HepG2 (cell line): ENCODE results near the gene VAPB. TPM values are rescaled to one million over a fixed set of nuclear protein-coding genes. Genes with fewer than 3 reads are reported as not detected.
A peak's percentile ranks its signal among the peaks of the same experiment; 100 is the strongest.

Experiments used
- ATF3 ChIP-seq: sonication (generic); formaldehyde crosslinking; IDR thresholded peaks from 2 replicates; pipeline ENCODE4 v1.4.0; 2020; ENCODE audit warnings: missing genetic modification reagents
- GABPB1 ChIP-seq: IDR thresholded peaks from 2 replicates; pipeline ENCODE4 v1.6.1; 2016; ENCODE audit warnings: mild to moderate bottlenecking, missing genetic modification reagents, moderate library complexity, missing compliant biosample characterization
- HNRNPK ChIP-seq: fragments of 200-400 bp; formaldehyde crosslinking; IDR thresholded peaks from 2 replicates; pipeline ENCODE4 v1.6.1; 2018; ENCODE audit warnings: low read length, low read depth, moderate library complexity, mild to moderate bottlenecking; ENCODE audit not compliant: poor library complexity, severe bottlenecking
- JUND ChIP-seq: sonication (generic); formaldehyde crosslinking; IDR thresholded peaks from 2 replicates; pipeline ENCODE4 v1.8.0; 2022; ENCODE audit warnings: mild to moderate bottlenecking, missing genetic modification reagents
- KDM6A ChIP-seq: IDR thresholded peaks from 2 replicates; pipeline ENCODE4 v1.6.1; 2016; ENCODE audit warnings: low read depth
- NR2C2 ChIP-seq: sonication (generic); formaldehyde crosslinking; IDR thresholded peaks from 2 replicates; pipeline ENCODE4 v1.4.0; 2020; ENCODE audit warnings: missing genetic modification reagents, mild to moderate bottlenecking, moderate library complexity, borderline replicate concordance
- PAX8 ChIP-seq: sonication (generic); formaldehyde crosslinking; IDR thresholded peaks from 2 replicates; pipeline ENCODE4 v1.8.0; 2022; ENCODE audit warnings: mild to moderate bottlenecking, missing genetic modification reagents, borderline replicate concordance
- ZBED4 ChIP-seq: sonication (generic); formaldehyde crosslinking; IDR thresholded peaks from 2 replicates; pipeline ENCODE4 v1.4.0; 2020; ENCODE audit warnings: missing genetic modification reagents, borderline replicate concordance
- ZBTB4 ChIP-seq: sonication (generic); formaldehyde crosslinking; IDR thresholded peaks from 2 replicates; pipeline ENCODE4 v1.4.0; 2020; ENCODE audit warnings: missing genetic modification reagents, mild to moderate bottlenecking, borderline replicate concordance
- ZBTB7B ChIP-seq: sonication (generic); formaldehyde crosslinking; IDR thresholded peaks from 2 replicates; pipeline ENCODE4 v1.4.0; 2020; ENCODE audit warnings: missing genetic modification reagents
- ZNF276 ChIP-seq: sonication (generic); formaldehyde crosslinking; IDR thresholded peaks from 2 replicates; pipeline ENCODE4 v1.4.0; 2020; ENCODE audit warnings: mild to moderate bottlenecking, low read depth, missing genetic modification reagents
- ZNF343 ChIP-seq: sonication (generic); formaldehyde crosslinking; IDR thresholded peaks from 2 replicates; pipeline ENCODE4 v1.4.0; 2020; ENCODE audit warnings: mild to moderate bottlenecking, missing genetic modification reagents
- ZNF512B ChIP-seq: sonication (generic); formaldehyde crosslinking; IDR thresholded peaks from 2 replicates; pipeline ENCODE4 v1.5.1; 2020; ENCODE audit warnings: missing genetic modification reagents, mild to moderate bottlenecking, borderline replicate concordance
- ZNF580 ChIP-seq: IDR thresholded peaks from 2 replicates; pipeline ENCODE4 v1.6.1; 2016; ENCODE audit warnings: low read depth, borderline replicate concordance
- polyA plus RNA-seq, 8 experiments: library from polyadenylated mRNA; depleted of rRNA in 3 of 8; stranded (reverse) in 7 of 8; unstranded in 1 of 8; fragments of >200 nt; fragmentation: Illumina TruSeq in 4 of 8; extraction: Trizol in 4 of 8; gene quantifications; 2 replicates each; pipeline versions ENCODE4 v1.2.1 to v1.2.3, GENCODE V29; 2011 to 2016; ENCODE audit warnings: low read depth in 4 of 8, missing spikeins in 1 of 8, mixed read lengths in 1 of 8; ENCODE audit not compliant: insufficient read depth in 1 of 8
- total RNA-seq, 5 experiments: library from RNA; depleted of rRNA; stranded (reverse); fragments of >200 nt; fragmentation: Illumina TruSeq; extraction: Trizol; gene quantifications; 2 replicates each; pipeline ENCODE4 v1.2.3, GENCODE V29; 2016; ENCODE audit warnings: low read depth in 1 of 5

The VAPB gene
- total and polyA plus RNA-seq, 2 of the 13 experiments (the other 11 are each of a cell fraction or from before 2014, with no cell fraction given): 18.6 to 48.5 TPM

- TF ChIP-seq ZNF512B (CRISPR knock-in tag): peak; percentile 90; the same call in 1 of the 2 replicates
- no peak for TF ChIP-seq ATF3 (CRISPR knock-in tag)
- TF ChIP-seq ZBTB7B: 0 out of 2 replicates have a peak, but pooled peaks have one; percentile 29
- TF ChIP-seq ZNF343 (CRISPR knock-in tag): peak; percentile 53; the same call in 1 of the 2 replicates
- TF ChIP-seq NR2C2: peak; percentile 62
- 0 out of 2 replicates have a peak, but pooled peaks have one; percentile 13 for TF ChIP-seq GABPB1 (CRISPR knock-in tag)
- TF ChIP-seq ZBED4 (CRISPR knock-in tag): 0 out of 2 replicates have a peak, but pooled peaks have one; percentile 12
- no peak for TF ChIP-seq JUND (CRISPR knock-in tag)
- no peak for TF ChIP-seq HNRNPK
- 0 out of 2 replicates have a peak, but pooled peaks have one; percentile 47 for TF ChIP-seq ZNF580
- TF ChIP-seq PAX8 (CRISPR knock-in tag): no peak
- TF ChIP-seq ZBTB4: 0 out of 2 replicates have a peak, but pooled peaks have one; percentile 61
- 0 out of 2 replicates have a peak, but pooled peaks have one; percentile 29 for TF ChIP-seq ZNF276
- no peak for TF ChIP-seq KDM6A
These were observed 14.8 kb upstream of the VAPB start (continued) for GRCh38 chr20:58374027-58374850.
